Right atrium auricular region (tissue), 2 donors: ENCODE data around the gene ZNF554. TPM values are rescaled to one million over a fixed set of nuclear protein-coding genes. Genes with fewer than 3 reads are reported as not detected.
A peak's percentile ranks its signal among the peaks of the same experiment; 100 is the strongest.

Experiments
- DNase-seq: peaks from one replicate; pipeline ENCODE4 v3.0.0-alpha.2; 2019; ENCODE audit warnings: low spot score
- H3K27ac ChIP-seq, 2 donors: fragments of 200-600 bp; sonication (generic); 1 replicate in 1 of 2; 2 replicates in 1 of 2; pipeline ENCODE4 v1.5.1; 2016 to 2019
- H3K27me3 ChIP-seq, 2 donors: fragments of 200-600 bp; sonication (generic); one replicate each; pipeline versions ENCODE4 v1.5.1 to v1.6.0; 2017 to 2019
- H3K36me3 ChIP-seq: fragments of 200-600 bp; sonication (generic); one replicate; pipeline ENCODE4 v1.5.1; 2016
- H3K4me1 ChIP-seq, 2 donors: fragments of 200-600 bp; sonication (generic); one replicate each; pipeline versions ENCODE4 v1.5.1 to v1.6.0; 2017 to 2019
- H3K4me3 ChIP-seq, 2 donors: fragments of 200-600 bp; sonication (generic); 1 replicate in 1 of 2; 2 replicates in 1 of 2; pipeline ENCODE4 v1.5.1; 2017 to 2019; ENCODE audit warnings: mild to moderate bottlenecking in 1 of 2, moderate library complexity in 1 of 2
- H3K9me3 ChIP-seq, 2 donors: fragments of 200-600 bp; sonication (generic); one replicate each; pipeline ENCODE4 v1.5.1; 2019
- CTCF ChIP-seq, 2 donors: fragments of 200-600 bp; sonication (generic); IDR thresholded peaks; one replicate each; pipeline ENCODE4 v1.5.1; 2019; ENCODE audit warnings: antibody characterized with exemption in 2 of 2
- total RNA-seq, 2 donors: library from RNA; depleted of rRNA; stranded (reverse); fragments of >200 nt; gene quantifications; one replicate each; pipeline ENCODE4 v1.1.0, GENCODE V29; 2016

ZNF554 gene
- total RNA-seq = 1 to 10 TPM; 3.5 to 6.0 TPM

DNA sequence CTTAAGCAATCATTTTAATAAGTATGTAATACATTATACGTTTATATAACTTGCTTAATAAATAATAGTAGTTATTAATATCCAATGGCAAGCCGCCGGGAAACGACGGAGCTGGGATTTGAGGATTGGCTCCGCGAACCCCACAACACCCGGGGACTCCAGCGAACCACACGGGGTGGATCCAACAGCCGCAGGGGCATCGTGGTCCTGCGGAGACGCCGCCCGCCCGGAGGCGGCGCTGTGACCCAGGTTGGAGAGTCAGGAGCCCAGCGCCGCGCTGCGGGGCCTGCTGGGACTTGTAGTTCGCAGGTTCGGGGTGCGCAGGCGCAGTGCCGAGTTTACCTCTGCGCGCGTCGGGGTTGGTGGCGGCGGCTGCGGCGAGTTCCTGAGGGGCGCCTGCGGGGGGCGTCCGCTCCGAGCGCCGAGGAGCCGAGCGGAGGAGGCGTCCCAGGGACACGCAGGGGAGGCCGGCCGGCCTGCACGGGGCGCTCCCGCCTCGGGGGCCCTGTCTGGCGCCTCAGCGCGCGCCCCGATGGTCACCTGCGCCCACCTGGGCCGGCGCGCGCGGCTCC, at the start of gene ZNF554:
ZNF554 (plus strand) TSS at position 329 of the 572 bp plus-strand sequence; CDS start at position 533, 204 bp downstream.
- H3K36me3 ChIP-seq = peaks cover 6% of the 10 kb centered on the region
- peaks cover 0 to 13% of the 10 kb centered on the region in 2 donors for H3K4me1 ChIP-seq
- peak within 1 kb of the TSS; percentile 44 to 75 for H3K27ac ChIP-seq
- peak within 1 kb of the TSS; percentile 68 to 94 for H3K4me3 ChIP-seq
- H3K9me3 ChIP-seq = no peaks in the 10 kb centered on the region
- DNase-seq = peak; percentile 96
- TF ChIP-seq CTCF (IDR thresholded peaks at IDR 0.05) = peak; percentile 94 to 99
- H3K27me3 ChIP-seq = no peaks in the 10 kb centered on the region

- H3K4me1 ChIP-seq = peaks cover 0 to 56% of the 10 kb centered on the region in 2 donors
- TF ChIP-seq CTCF (IDR thresholded peaks at IDR 0.05) = no peak
- H3K27ac ChIP-seq = peak overlapping the region; percentile 84 to 85
- no peaks in the 10 kb centered on the region for H3K9me3 ChIP-seq
- peaks cover 26% of the 10 kb centered on the region for H3K36me3 ChIP-seq
- no peaks in the 10 kb centered on the region for H3K27me3 ChIP-seq
- no peak overlapping the region for H3K4me3 ChIP-seq
- DNase-seq = peak; percentile 80
These were observed 49.3 kb upstream of the ZNF554 start for GRCh38 chr19:2770055-2771013.

DNA sequence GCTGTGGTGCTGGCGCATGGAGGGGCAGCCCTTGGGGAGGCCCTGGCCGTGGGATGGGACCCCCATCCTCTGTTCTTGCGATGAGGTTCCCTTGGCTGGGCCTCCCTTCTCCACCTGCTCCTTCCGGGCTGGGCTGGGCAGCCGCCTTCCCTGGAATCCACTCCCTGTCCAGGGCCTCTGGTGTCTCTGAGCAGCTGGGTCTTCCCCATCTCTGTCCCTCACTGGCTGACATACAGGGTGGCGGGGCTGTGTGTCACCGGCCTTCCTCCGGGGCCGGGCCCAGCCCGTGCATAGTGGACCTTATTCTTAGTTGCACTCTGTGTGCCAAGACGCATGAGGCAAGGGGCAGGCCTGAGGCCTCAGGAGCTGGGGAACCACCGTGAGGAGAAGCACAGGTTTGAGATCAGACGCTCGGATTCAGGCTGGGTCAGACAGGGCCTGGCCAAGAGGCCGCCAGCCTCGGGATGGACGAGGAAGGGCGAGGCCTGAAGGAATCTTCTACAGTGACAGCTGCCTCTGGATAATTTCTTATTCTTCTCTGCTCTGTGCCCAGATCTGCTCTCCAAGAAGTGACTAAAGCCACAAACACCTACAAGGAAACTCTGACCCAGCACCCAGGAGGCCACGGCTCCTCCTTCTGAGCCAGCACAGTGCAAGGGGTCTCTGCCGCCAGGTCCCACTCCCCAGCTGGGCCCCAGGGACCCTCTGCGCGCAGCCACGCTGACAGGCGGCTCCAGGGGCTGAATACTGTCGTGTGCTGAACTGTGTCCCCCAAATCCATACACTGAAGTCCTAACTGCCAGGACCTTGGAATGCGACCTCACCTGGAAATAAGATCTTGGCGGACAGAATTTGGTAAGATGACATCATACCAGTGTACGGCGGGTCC, 47.6 kb upstream of the ZNF554 start:
- Histone ChIP-seq H3K9me3 (no peaks in the 10 kb centered on the region), H3K4me1 (peaks cover 0 to 64% of the 10 kb centered on the region in 2 donors), H3K36me3 (peaks cover 9% of the 10 kb centered on the region), H3K27ac (peak overlapping the region; percentile 84 to 85), H3K27me3 (no peaks in the 10 kb centered on the region), H3K4me3 (no peak overlapping the region)
- DNase-seq = no peak
- no peak for TF ChIP-seq CTCF (IDR thresholded peaks at IDR 0.05)

DNA sequence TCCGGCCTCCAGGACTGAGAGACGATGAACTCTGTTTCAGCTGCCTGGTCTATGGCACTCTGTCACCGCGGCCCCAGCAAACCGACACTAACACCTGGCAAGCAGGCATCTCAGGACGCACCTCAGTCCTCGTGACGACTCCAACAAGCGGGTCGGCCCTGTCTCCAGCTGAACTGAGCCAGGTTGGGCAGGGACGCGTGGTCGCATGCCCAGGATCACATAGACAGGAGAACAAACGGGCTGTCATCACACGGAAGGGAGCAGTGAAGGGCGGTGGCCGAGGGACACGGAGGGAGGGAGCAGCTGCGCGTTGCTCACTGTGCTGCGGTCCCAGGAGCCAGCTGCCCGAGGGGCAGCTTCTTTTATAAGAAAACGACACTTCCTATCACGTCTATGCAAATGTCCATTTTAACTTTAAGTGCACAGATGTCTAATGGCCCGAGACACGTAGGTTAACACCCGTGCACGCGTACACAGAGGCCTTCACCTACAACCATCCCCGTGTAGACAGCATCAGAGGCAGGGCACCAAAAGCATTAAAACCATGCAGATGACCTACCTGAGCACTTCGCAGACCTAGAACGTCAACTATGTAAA, 45.5 kb upstream of the ZNF554 start:
- DNase-seq = no peak
- peak overlapping the region; percentile 58 to 83 for H3K27ac ChIP-seq
- no peak overlapping the region for H3K4me3 ChIP-seq
- peaks cover 0 to 67% of the 10 kb centered on the region in 2 donors for H3K4me1 ChIP-seq
- H3K36me3 ChIP-seq = no peaks in the 10 kb centered on the region
- H3K9me3 ChIP-seq = no peaks in the 10 kb centered on the region
- TF ChIP-seq CTCF (IDR thresholded peaks at IDR 0.05) = no peak
- H3K27me3 ChIP-seq = no peaks in the 10 kb centered on the region

DNA sequence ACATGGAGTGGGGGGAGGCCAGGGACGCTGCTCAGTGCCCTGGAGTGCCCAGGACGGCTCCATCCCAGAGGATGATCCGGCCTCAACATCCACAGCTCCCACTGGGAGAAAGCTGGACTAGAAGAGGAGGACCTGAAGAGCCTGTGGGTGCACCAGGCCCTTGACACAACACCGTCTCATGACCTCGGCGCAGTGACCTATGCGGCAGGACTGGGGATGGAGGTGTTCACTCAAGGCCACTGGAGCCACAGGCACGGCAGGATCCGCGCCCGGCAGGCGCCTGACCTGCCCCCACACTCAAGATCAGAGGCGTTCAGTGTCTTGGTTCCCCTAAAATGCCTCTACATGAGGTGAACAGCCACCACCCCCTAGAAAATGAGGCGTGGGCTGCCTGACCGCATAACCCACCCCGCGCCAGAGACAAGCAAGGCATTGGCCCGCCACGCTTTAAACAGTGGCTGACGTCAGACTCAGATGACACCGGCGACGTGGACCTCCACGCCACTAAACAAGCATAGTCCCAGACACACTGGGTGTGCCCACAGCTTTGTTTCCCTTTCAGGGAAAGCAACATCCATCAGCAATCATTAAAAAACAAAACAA, 44.6 kb upstream of the ZNF554 start:
- H3K36me3 ChIP-seq = no peaks in the 10 kb centered on the region
- DNase-seq = peak; percentile 66
- peak overlapping the region; percentile 58 to 83 for H3K27ac ChIP-seq
- no peaks in the 10 kb centered on the region for H3K9me3 ChIP-seq
- TF ChIP-seq CTCF (IDR thresholded peaks at IDR 0.05) = no peak
- peak overlapping the region in 1 of 2 donors; percentile 39 for H3K4me3 ChIP-seq
- no peaks in the 10 kb centered on the region for H3K27me3 ChIP-seq
- H3K4me1 ChIP-seq = peaks cover 0 to 65% of the 10 kb centered on the region in 2 donors
